Stimulated activated CD4-positive, alpha-beta T cell treated with anti-CD3 and anti-CD28 coated beads, Interleukin-15, amount 100 ng/mL, for 48 hours (primary cell): Measurements from ENCODE around the gene SEPSECS.

Source experiments
- DNase-seq, 2 donors: peaks; one replicate each; pipeline ENCODE4 v3.0.0-alpha.2; 2020; ENCODE audit warnings: low read depth in 2 of 2

SEPSECS gene

DNA sequence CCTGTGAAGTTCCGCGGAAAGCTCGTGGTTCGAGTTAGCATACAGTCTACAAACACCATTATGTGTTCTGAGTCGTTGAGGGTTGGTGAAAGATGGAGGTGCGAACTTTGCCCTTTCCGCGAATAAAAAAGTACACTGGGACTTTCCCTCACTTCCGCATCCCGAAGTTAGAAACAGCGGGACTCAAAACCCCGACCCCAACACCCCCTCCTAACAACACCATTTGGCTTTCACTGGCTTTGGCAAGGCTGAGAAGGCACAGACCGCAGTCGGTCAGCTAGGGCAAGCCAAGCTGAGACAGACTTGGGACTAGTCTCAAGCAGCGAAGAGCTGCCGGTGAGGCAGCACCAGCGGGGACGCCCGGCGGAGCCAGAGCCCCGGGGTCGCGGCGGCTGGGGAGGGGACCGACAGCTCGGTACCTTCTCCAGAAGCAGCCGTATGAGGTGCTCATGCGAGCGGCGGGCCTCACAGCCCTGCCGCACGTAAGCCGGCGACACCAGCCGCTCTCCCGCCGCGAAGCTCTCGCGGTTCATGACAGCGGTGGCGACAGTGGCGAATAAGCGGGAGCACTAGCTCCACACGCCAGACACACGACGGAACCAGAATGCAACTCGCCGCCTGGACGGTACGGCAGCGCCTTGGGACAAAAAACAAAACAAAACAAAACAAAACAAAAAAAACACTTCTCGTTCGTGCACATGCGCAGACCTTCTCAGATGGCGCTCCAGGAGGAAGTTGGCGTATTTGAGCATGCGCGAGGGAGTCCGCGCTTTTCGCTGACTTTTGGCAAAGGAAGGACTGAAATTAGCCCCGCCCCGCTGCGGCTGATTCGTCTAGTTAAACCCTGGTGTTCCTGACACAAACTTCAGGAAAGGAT is at the start of gene SEPSECS:
Gene SEPSECS (minus strand): TSS at position 613 of the 877 bp plus-strand sequence. CDS start 80 bp downstream, at position 533.
- peak; percentile 89 to 90 for DNase-seq

DNA sequence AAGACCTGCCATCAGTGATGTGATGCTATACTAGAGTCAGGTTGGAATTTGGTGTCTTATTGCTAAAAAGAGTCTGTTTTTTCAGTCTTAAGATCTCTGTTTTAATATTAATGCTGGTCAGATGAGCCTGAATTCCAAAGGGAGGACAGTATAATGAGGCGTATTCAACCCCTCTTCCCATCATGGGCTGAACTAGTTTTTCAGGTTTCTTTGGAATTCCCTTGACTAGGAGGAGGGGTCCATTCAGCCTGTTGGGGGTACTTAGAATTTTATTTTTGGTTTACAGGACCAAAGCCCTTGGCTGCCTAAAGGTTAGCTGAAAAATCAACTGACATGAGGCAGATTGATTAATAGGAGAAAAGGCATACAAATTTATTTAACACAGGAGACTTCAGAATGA is 49.5 kb upstream of the SEPSECS start:
- DNase-seq: no peak

DNA sequence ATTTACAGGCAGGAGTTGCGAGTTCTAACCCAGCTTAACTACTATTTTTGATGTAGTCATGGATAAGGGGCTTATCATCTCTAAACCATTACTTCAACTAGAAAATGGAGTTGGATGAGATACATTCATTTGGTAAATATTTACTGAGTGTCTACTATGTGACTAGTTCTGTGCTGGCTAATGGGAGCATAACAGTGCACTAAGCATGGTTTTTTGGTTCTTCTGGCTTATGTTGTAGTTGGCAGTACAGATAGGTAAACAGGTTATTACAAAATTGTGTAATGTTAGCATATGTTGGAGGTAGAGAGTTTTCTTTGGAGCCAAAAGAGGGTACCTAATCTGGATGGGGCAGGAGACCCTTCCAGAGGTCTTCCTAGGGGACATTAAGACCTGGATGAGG is 47.7 kb upstream of the SEPSECS start:
- DNase-seq: no peak

- DNase-seq: no peak
These were observed 38.5 kb upstream of the SEPSECS start for GRCh38 chr4:25198713-25199112.

DNA sequence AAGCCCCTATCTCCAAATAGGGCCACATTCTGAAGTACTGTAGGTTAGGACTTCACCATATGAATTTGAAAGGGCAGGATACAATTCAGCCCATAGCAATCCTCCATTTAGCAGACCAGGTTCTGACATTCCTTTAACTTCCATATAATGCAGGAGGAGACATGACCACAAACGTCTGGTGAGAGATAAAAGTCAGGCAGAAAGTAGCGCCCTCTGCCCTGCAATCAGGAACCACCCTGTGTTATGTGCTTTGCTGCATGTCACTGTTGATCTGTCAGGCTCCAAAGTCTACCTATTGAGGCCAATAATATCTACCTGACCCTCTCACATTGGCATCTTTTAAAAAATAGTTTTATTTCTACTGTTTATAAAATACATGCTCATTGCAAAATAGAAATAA is 30.2 kb upstream of the SEPSECS start:
- no peak for DNase-seq

DNA sequence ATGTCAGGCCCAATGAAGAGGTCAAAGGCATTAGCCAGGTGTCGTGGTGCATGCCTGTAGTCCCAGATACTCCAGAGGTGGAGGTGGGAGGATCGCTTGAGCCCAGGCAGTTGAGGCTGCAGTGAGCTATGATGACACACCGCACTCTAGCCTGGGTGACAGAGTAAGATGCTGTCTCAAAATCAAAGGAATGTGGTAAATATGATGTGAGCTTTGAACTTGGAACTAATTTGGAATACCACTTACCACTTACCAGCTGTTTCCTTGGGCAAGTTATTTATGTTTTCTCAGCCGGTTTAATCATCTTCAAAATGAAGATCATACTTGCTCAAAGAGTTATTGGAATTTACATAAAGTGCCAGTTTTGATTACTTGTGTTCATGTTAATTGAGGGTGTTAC is 23.8 kb upstream of the SEPSECS start:
- no peak for DNase-seq

GRCh38 chr4:25182937-25183336 is 22.7 kb upstream of the SEPSECS start:
- no peak for DNase-seq

DNA sequence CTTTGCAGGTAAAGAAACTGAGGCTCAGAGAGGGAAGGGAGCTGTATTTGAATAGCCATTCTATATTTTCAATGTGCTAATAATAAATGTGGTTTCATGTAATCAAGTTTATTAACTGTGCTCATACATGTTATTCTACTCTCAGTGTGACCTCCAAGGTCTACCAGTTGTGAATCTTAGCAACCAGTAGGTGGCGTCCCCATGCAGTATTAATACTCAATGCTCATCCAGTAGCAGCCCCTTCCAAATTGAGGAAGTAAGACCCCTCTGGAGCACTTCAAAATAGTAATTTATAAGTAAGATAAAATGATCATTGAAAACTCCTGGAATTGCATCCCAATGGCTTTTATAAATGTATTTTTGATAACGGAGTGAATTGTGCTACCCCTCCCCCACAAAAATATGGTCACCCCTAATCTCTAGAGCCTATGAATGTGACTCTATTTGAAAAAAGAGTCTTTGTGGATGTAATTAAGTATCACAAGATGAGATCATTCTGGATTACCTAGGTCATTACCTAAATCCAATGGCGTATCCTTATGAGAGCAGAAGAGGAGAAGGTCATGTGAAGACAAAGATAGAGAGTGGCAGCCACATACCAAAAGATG is 20.4 kb upstream of the SEPSECS start:
- DNase-seq: peak in 1 of 2 donors; percentile 27

- DNase-seq: no peak
These were observed 18.6 kb upstream of the SEPSECS start for GRCh38 chr4:25178838-25179261.

GRCh38 chr4:25177147-25177546 is 16.9 kb upstream of the SEPSECS start:
- no peak for DNase-seq

- no peak for DNase-seq
These were observed 14.4 kb upstream of the SEPSECS start for GRCh38 chr4:25174674-25175073.

DNA sequence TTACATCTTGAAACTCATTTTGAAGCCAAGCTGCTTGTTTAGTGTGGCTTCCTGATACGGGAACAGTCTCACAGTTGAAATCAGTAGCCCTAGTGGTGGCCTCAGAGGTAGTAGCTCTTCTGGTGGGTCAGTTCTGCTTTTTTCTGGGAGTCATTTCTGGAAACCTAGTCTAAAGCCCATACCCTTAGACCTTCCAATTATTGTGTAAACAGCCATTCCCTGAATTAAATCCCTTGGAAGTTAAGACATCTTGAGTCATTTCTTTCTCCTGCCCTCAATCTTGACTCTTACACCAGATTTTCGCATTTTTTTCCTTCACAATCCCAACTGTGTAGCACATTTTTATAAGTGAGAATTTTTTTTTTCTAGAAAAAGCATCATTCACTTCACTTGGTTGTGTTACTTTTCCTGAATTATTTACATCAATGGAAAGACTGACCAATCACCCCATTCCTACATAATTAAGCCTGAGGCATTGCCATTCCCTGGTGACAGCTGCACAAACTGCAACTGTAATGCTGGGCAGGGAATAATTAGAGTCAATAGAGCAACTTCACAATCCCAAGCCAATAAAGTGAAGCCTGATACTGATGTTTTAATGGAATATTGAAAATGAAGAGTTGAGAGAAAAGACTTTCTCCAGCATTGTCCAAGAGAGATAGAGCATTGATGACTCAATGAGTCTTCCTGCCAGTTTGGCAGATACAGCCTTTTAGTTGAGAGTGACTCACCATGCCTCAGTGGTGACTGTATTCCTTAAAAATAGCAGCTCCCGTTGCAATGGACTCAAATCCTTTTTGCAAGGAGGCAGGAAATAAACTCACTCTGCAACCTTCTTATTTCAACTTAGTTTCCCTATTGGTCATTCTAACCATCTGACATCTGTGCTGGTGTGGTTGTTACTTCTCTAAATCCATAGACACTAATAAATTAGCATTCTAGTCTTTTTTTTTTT is 13.0 kb upstream of the SEPSECS start:
- DNase-seq: no peak

GRCh38 chr4:25171201-25171865 is 11.1 kb upstream of the SEPSECS start:
- DNase-seq: no peak

DNA sequence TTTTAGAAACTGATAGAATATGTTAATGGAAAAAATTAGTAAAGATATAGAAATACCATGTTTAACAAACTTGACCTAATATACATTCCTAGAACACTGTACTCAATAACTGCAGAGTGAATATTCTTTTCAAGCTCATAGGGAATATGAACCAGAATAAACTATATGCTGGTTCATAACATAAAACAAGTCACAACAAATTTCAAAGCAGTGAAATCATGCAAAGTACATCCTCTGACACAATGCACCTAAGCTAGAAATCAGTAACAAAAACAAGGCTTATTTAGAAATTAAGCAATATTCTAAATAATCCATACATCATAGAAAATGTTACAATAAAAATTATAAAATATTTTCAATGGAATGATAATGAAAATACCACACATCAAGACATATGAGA is 9.2 kb upstream of the SEPSECS start:
- no peak for DNase-seq

- no peak for DNase-seq
These were observed 5.7 kb upstream of the SEPSECS start for GRCh38 chr4:25165916-25166315.

DNA sequence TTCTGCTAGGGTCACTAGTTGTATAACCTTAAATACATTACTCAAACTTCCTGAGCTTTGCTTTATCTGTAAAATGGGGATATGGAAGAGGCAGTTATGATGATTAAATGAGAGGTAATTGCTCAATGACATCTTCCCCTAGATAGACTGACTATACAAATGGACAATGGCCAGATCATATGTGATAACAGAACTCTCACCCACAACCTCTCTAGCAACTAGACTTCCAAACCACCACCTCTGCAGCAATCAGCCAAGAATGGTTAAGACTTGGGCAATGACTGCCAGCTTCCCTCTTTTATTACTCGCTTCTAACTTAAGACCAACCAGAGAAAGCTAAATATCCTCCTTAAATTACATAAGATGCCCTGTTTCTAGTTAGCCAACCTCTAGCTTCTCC is 2.9 kb upstream of the SEPSECS start:
- no peak for DNase-seq

GRCh38 chr4:25162566-25162965 is 2.3 kb upstream of the SEPSECS start:
- no peak for DNase-seq

- no peak for DNase-seq
These were observed 1.3 kb upstream of the SEPSECS start for GRCh38 chr4:25161593-25161950.

- no peak for DNase-seq
These were observed 704 bp upstream of the SEPSECS start for GRCh38 chr4:25160714-25161592.

DNA sequence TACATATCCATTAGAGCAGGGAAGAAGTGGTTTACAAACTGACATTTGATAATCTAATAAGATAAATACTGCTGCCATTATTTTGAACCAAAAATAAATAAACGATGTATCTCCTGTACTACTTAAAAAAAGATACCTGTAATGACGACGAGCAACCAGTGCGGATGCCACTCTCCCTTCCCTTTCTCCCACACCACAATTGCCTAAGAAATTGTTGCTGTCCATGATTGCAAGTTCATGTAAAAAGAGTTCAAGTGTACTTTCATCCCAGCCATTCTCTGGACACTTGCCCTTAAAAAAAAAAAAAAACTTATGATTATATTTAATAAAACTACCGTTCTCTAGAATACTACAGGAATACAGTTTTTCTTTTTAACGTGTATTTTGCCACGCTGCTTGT is 1.4 kb downstream of the SEPSECS start:
- DNase-seq: no peak

GRCh38 chr4:25157081-25157480 is 3.2 kb downstream of the SEPSECS start:
- DNase-seq: no peak
